Subcutaneous abdominal adipose tissue (tissue), 5 donors: Measurements from ENCODE around the gene RAB21.

Source experiments
- H3K27ac ChIP-seq: one replicate; pipeline ENCODE4 v1.7.0; 2013; ENCODE audit warnings: low read depth, mild to moderate bottlenecking, inconsistent platforms, low read length, moderate library complexity
- H3K27me3 ChIP-seq, 5 donors: one replicate each; pipeline ENCODE4 v1.7.0; 2013; ENCODE audit warnings: low read length in 5 of 5, inconsistent platforms in 1 of 5; ENCODE audit not compliant: control insufficient read depth in 5 of 5, insufficient read depth in 4 of 5
- H3K36me3 ChIP-seq, 5 donors: one replicate each; pipeline ENCODE4 v1.7.0; 2013; ENCODE audit warnings: low read length in 5 of 5; ENCODE audit not compliant: control insufficient read depth in 5 of 5, insufficient read depth in 5 of 5
- H3K4me1 ChIP-seq, 5 donors: one replicate each; pipeline ENCODE4 v1.7.0; 2013; ENCODE audit warnings: low read length in 5 of 5, mild to moderate bottlenecking in 3 of 5, moderate library complexity in 1 of 5; ENCODE audit not compliant: control insufficient read depth in 5 of 5, insufficient read depth in 5 of 5
- H3K4me3 ChIP-seq, 5 donors: one replicate each; pipeline ENCODE4 v1.7.0; 2013; ENCODE audit warnings: low read length in 5 of 5, low read depth in 1 of 5
- H3K9ac ChIP-seq, 5 donors: one replicate each; pipeline ENCODE4 v1.7.0; 2013; ENCODE audit warnings: low read length in 5 of 5, mild to moderate bottlenecking in 4 of 5, moderate library complexity in 3 of 5
- H3K9me3 ChIP-seq, 5 donors: one replicate each; pipeline ENCODE4 v1.7.0; 2013; ENCODE audit warnings: low read length in 5 of 5; ENCODE audit not compliant: control insufficient read depth in 5 of 5
- donor health status: healthy.
- donor health status: healthy.
- donor health status: healthy.
- donor health status: healthy.
- donor health status: healthy.

RAB21 gene

DNA sequence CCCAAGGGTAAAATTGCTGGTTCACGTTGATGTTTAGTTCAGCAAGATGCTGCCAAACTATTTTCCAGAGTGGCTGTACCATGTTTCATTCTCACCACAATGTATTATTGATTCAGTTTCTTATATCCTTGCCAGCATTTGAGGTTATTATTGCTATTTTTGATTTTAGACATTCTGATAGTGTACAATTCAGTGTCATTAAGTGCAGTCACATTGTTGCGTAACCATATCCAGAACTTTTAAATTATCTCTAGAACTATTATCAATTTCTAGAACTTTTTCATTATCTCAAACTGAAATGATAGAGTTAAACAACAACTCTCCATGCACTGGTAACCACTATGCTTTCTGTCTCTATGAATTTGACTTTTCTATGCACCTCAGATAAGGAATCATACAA, 74.2 kb downstream of the RAB21 start:
- Histone ChIP-seq H3K4me3 (no peak overlapping the region), H3K9me3 (no peaks in the 10 kb centered on the region), H3K4me1 (no peaks in the 10 kb centered on the region), H3K27ac (no peak overlapping the region), H3K27me3 (no peaks in the 10 kb centered on the region), H3K36me3 (no peaks in the 10 kb centered on the region), H3K9ac (no peak overlapping the region)

- peaks cover 0 to 25% (median 21%) of the 10 kb centered on the region in 5 donors for H3K4me1 ChIP-seq
- no peak overlapping the region for H3K27ac ChIP-seq
These were observed 82.7 kb downstream of the RAB21 start for GRCh38 chr12:71837356-71837755.

DNA sequence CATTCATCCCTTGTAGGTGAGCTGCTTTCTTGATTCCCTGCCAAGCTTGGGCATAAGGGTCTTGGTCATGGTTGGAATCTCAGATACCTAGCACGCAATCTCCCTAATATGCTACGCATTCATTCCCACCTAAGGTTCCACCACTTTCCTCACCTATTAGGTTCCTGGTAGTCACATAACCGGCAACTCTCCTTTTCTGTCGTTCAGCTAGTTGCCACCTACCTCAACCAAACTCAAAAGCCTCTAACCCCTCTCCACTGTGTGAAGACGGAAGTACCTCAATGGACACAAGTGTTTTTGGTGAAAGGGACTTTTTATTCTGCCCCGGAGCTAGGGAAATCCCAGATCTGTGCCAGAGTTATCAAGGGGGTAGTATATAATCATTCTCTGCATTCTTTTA, 83.6 kb downstream of the RAB21 start:
- no peak overlapping the region for H3K4me3 ChIP-seq
- no peak overlapping the region for H3K9ac ChIP-seq
- H3K27ac ChIP-seq, result peak overlapping the region; percentile 98
- H3K27me3 ChIP-seq, result no peaks in the 10 kb centered on the region
- H3K4me1 ChIP-seq, result peaks cover 0 to 25% (median 21%) of the 10 kb centered on the region in 5 donors
- H3K36me3 ChIP-seq, result no peaks in the 10 kb centered on the region
- no peaks in the 10 kb centered on the region for H3K9me3 ChIP-seq

More at GRCh38 chr12:71837356-71837755, 82.7 kb downstream of the RAB21 start:
- H3K9me3 ChIP-seq, result no peaks in the 10 kb centered on the region
- H3K36me3 ChIP-seq, result no peaks in the 10 kb centered on the region
- no peak overlapping the region for H3K9ac ChIP-seq
- no peaks in the 10 kb centered on the region for H3K27me3 ChIP-seq
- no peak overlapping the region for H3K4me3 ChIP-seq

DNA sequence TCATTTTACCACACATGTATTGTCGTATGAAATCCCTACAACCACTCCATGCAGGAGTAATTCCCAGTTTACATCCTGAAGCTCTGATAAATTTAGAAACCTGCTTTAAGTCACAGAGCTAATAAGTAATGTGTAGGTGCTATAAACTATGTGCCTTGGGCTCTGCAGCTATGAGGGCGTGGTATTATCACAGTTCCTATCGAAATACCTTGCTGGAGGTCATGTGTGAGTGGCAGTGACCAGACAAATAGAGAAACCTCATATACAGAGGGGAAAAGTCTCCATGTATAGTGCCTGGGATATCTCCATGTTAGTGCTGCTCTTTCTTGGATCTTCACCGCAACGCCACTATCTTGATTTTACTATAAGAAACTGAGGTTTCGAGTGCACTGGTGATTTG, 84.0 kb downstream of the RAB21 start:
- peak overlapping the region; percentile 98 for H3K27ac ChIP-seq
- H3K9me3 ChIP-seq, result no peaks in the 10 kb centered on the region
- H3K4me1 ChIP-seq, result peaks cover 0 to 27% (median 22%) of the 10 kb centered on the region in 5 donors
- H3K27me3 ChIP-seq, result no peaks in the 10 kb centered on the region
- peak overlapping the region; percentile 73 to 99 (median 87) for H3K4me3 ChIP-seq
- no peaks in the 10 kb centered on the region for H3K36me3 ChIP-seq
- peak overlapping the region in 4 of 5 donors; percentile 92 to 99 (median 97) for H3K9ac ChIP-seq

DNA sequence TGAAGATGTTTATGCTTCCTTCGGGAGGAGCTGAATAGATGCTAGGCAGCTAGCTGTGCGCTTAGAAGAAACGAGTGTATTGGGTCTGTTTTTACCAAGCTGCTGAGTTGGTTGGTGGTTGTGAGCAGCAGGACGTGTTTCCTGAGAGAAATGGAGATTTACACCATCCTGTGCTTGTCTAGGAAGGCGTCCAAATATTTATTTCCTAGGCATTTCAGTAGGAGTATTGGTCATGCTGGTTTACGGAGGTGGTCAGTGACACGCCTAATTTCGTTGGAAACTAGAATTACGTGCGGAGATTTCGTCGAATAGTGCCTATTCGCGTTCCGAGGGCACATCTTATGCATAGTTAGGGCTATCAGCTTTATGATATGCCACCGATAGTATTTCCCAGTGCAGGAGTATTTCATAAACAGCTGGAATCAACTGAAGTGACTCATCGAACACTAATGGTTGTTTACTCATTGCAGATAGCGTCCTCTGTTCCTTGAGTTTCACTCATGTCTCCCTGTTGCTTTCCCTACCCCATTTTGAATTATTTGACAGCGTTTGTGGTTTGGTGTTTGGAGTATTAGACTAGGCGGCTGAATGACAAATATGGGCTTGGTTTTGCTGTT, 85.7 kb downstream of the RAB21 start:
- Histone ChIP-seq H3K9ac (peak overlapping the region; percentile 82 to 99 (median 95)), H3K9me3 (no peaks in the 10 kb centered on the region), H3K4me3 (peak overlapping the region; percentile 73 to 99 (median 87)), H3K36me3 (peaks cover 0 to 4% (median 3%) of the 10 kb centered on the region in 5 donors), H3K4me1 (peaks cover 0 to 37% (median 31%) of the 10 kb centered on the region in 5 donors), H3K27ac (peak overlapping the region; percentile 98), H3K27me3 (no peaks in the 10 kb centered on the region)

DNA sequence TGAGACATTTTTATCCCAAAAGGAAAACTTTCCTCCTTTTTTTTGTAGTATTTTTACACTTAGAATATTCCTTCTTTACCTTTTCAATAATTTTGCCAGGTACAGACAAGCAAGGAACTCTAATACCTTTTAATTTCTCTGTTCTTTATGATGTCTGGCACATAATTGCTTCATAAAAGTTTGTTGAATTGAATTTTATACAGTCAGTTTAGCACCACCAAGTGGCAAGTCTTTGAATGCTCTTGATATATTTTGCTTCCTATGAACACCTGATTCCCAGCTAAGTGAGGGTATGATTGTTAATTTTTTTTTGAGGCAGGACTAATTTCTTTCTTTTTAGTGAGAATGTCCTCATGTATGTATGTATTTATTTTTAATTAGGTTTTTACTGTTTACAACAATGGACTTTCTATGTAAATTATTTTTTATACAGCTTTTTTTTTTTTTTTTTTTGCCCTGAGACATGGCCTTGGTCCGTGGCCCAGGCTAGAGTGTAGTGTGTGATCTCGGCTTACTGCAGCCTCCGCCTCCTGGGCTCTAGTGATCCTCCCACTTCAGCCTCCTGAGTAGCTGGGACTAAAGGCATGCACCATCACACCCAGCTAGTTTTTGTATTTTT, 91.8 kb downstream of the RAB21 start:
- no peak overlapping the region for H3K4me3 ChIP-seq

DNA sequence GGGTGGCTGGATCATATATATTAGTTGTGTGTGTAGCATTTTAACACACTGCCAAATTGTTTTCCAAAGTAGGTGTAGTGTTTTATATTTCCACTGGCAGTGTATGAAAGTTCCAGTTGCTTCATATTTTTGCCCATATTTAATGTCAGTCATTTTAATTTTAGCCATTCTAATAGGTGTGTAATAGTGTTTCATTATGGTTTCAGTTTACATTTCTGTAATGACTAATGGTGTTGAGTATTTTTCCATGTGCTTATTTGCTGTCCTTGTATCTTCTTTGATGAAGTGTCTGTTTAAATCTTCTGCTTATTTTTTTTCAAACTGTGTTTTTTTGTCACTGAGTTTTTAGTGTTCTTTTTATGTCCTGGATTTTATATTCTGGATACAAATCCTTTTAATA, 93.5 kb downstream of the RAB21 start:
- peaks cover 0 to 29% (median 24%) of the 10 kb centered on the region in 5 donors for H3K4me1 ChIP-seq

More for the DNA sequence above, 91.8 kb downstream of the RAB21 start:
- peak overlapping the region in 2 of 5 donors; percentile 39 to 51 for H3K9ac ChIP-seq
- peaks cover 3 to 5% (median 4%) of the 10 kb centered on the region in 5 donors for H3K36me3 ChIP-seq
- H3K27me3 ChIP-seq, result no peaks in the 10 kb centered on the region
- H3K4me1 ChIP-seq, result peaks cover 0 to 33% (median 28%) of the 10 kb centered on the region in 5 donors
- peak overlapping the region; percentile 39 for H3K27ac ChIP-seq
- no peaks in the 10 kb centered on the region for H3K9me3 ChIP-seq

GRCh38 chr12:71849109-71849851, 94.6 kb downstream of the RAB21 start:
- H3K9ac ChIP-seq, result no peak overlapping the region
- H3K36me3 ChIP-seq, result peaks cover 0 to 9% (median 3%) of the 10 kb centered on the region in 5 donors
- peak overlapping the region; percentile 15 for H3K27ac ChIP-seq
- H3K4me3 ChIP-seq, result no peak overlapping the region
- H3K9me3 ChIP-seq, result peaks cover 0 to 7% (median 3%) of the 10 kb centered on the region in 5 donors
- no peaks in the 10 kb centered on the region for H3K27me3 ChIP-seq
- H3K4me1 ChIP-seq, result peaks cover 0 to 26% (median 22%) of the 10 kb centered on the region in 5 donors

More for the DNA sequence above, 93.5 kb downstream of the RAB21 start:
- H3K36me3 ChIP-seq, result peaks cover 3 to 9% (median 4%) of the 10 kb centered on the region in 5 donors
- peak overlapping the region; percentile 15 for H3K27ac ChIP-seq
- H3K27me3 ChIP-seq, result no peaks in the 10 kb centered on the region
- H3K4me3 ChIP-seq, result no peak overlapping the region
- peaks cover 0 to 7% (median 3%) of the 10 kb centered on the region in 5 donors for H3K9me3 ChIP-seq
- no peak overlapping the region for H3K9ac ChIP-seq
